Measurements from ENCODE around the gene ERC1.

Gene ERC1

GRCh38 chr12:1322821-1323220 lies 331.8 kb downstream of the ERC1 start:
- TF ChIP-seq CTCF (IDR thresholded peaks at IDR 0.05; ENCODE audit: control extremely low read depth, extremely low read depth, low read depth, missing control alignments): no peak
- POLR2A ChIA-PET: no interaction called here
- DNase-seq (ENCODE audit: extremely low spot score): no peak
- CTCF ChIA-PET: interaction anchor here (1.5 kb wide), 1 partner anchor 261 kb away, joined by 3 read pairs; no protein-coding TSS in a partner anchor

GRCh38 chr12:1324099-1324498 lies 333.1 kb downstream of the ERC1 start:
- POLR2A ChIA-PET: no interaction called here
- DNase-seq (ENCODE audit: extremely low spot score): no peak
- CTCF ChIA-PET: no interaction called here
- TF ChIP-seq CTCF (IDR thresholded peaks at IDR 0.05; ENCODE audit: control extremely low read depth, extremely low read depth, low read depth, missing control alignments): no peak

- DNase-seq (ENCODE audit: extremely low spot score): no peak
- CTCF ChIA-PET: no interaction called here
- POLR2A ChIA-PET: no interaction called here
- no peak for TF ChIP-seq CTCF (IDR thresholded peaks at IDR 0.05; ENCODE audit: control extremely low read depth, extremely low read depth, low read depth, missing control alignments)
Observed at GRCh38 chr12:1324910-1325309, 333.9 kb downstream of the ERC1 start.

- TF ChIP-seq CTCF (IDR thresholded peaks at IDR 0.05; ENCODE audit: control extremely low read depth, extremely low read depth, low read depth, missing control alignments): no peak
- CTCF ChIA-PET: no interaction called here
- POLR2A ChIA-PET: no interaction called here
- no peak for DNase-seq (ENCODE audit: extremely low spot score)
Observed at GRCh38 chr12:1325666-1326065, 334.6 kb downstream of the ERC1 start.

- ChIA-PET POLR2A (no interaction called here), CTCF (no interaction called here)
- TF ChIP-seq CTCF (IDR thresholded peaks at IDR 0.05; ENCODE audit: control extremely low read depth, extremely low read depth, low read depth, missing control alignments): no peak
Observed at GRCh38 chr12:1326258-1326657, 335.2 kb downstream of the ERC1 start.

GRCh38 chr12:1328391-1328790 lies 337.4 kb downstream of the ERC1 start:
- TF ChIP-seq CTCF (IDR thresholded peaks at IDR 0.05; ENCODE audit: control extremely low read depth, extremely low read depth, low read depth, missing control alignments): no peak
- POLR2A ChIA-PET: no interaction called here
- CTCF ChIA-PET: interaction anchor here (1.2 kb wide), 1 partner anchor 10 kb away, joined by 3 read pairs; no protein-coding TSS in a partner anchor
- no peak for DNase-seq (ENCODE audit: extremely low spot score)

More at GRCh38 chr12:1326258-1326657, 335.2 kb downstream of the ERC1 start:
- no peak for DNase-seq (ENCODE audit: extremely low spot score)
